Mucosa of stomach (tissue), 1 donor: ENCODE data around the gene CHRM4.
"Not testable (repeated sequence)": the region's sequence is repeated elsewhere in the genome, so short reads cannot be mapped to it uniquely, and the experiment has no call there.

Experiments
- H3K27me3 ChIP-seq: one replicate; pipeline ENCODE4 v1.7.0; 2013; ENCODE audit warnings: mild to moderate bottlenecking, low read length; ENCODE audit not compliant: control insufficient read depth, insufficient read depth
- H3K36me3 ChIP-seq: one replicate; pipeline ENCODE4 v1.7.0; 2013; ENCODE audit warnings: low read length; ENCODE audit not compliant: control insufficient read depth, insufficient read depth
- H3K4me1 ChIP-seq: one replicate; pipeline ENCODE4 v1.7.0; 2013; ENCODE audit warnings: mild to moderate bottlenecking, low read length; ENCODE audit not compliant: control insufficient read depth, insufficient read depth
- H3K4me3 ChIP-seq: one replicate; pipeline ENCODE4 v1.7.0; 2013; ENCODE audit warnings: low read length
- H3K9ac ChIP-seq: one replicate; pipeline ENCODE4 v1.7.0; 2013; ENCODE audit warnings: mild to moderate bottlenecking, low read length, moderate library complexity
- H3K9me3 ChIP-seq: one replicate; pipeline ENCODE4 v1.7.0; 2013; ENCODE audit warnings: mild to moderate bottlenecking, low read length, moderate library complexity; ENCODE audit not compliant: control insufficient read depth
- donor health status: Pancreatic carcinoma.

CHRM4 gene

DNA sequence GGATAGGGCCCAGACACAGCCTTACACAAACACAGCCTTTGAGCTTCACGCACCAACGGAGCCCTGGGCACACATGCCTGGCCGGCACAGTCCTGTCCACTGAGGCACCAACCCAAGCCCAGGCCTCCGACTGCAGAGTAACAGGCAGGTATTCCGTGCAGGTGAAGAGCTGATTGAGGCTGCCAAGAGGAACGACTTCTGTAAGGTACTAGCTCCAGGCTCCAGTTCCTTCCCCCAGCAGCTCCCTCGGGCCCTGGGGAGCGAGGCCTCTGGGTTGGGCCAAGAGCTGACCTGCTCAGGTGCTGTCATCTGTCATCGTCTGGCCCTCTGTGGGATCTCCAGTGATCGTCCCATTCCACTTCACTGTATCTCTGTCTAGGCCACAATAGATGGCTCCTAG lies 13.3 kb downstream of the CHRM4 start:
- Histone ChIP-seq H3K4me3 (no peak overlapping the region), H3K9me3 (no peaks in the 10 kb centered on the region), H3K27me3 (peaks cover 16% of the 10 kb centered on the region), H3K4me1 (peaks cover 16% of the 10 kb centered on the region), H3K9ac (no peak overlapping the region), H3K36me3 (no peaks in the 10 kb centered on the region)

DNA sequence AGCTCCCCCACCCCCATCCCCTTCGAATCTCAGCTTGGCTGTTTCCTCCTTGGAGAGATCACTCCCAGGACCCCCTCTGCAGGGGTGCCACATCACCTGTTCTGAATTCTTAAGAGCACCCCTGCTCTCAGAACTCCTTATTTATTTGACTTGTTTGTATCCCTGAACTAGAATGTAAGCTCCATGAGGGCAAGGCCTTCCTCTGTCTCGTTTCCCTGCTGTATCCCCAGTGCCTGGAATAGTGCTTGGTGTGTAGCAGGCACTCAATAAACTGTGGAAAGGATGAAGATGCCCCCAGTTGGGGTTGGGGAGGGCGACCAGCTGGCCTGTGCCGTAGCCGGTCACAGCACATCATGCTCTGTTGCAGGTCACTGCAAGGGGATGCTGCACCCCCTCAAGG lies 13.7 kb downstream of the CHRM4 start:
- peaks cover 12% of the 10 kb centered on the region for H3K27me3 ChIP-seq
- peaks cover 11% of the 10 kb centered on the region for H3K4me1 ChIP-seq
- no peaks in the 10 kb centered on the region for H3K36me3 ChIP-seq
- H3K9me3 ChIP-seq = no peaks in the 10 kb centered on the region
- H3K9ac ChIP-seq = no peak overlapping the region
- H3K4me3 ChIP-seq = no peak overlapping the region

DNA sequence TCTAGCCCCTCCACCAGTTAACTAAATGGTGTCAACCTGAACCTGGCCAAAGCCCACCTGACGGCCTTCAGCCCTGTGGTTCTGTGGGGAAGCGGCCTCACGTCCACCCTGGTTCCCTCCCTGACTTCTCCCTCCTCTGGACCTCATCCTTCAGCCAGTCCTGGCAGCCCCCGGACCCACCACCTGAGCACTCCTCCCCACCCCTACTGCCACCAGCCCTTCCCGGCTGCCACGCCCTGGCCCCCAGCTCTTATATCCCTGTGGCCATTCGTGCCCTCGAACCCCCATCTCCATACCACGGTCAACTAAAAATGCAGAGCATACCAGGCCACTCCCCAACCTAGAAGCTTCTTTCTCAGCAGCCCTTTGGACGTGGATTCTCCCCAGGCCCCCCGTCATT lies 14.3 kb downstream of the CHRM4 start:
- H3K9ac ChIP-seq = no peak overlapping the region
- H3K9me3 ChIP-seq = no peaks in the 10 kb centered on the region
- H3K27me3 ChIP-seq = peaks cover 7% of the 10 kb centered on the region
- H3K4me3 ChIP-seq = no peak overlapping the region
- no peaks in the 10 kb centered on the region for H3K36me3 ChIP-seq
- peaks cover 6% of the 10 kb centered on the region for H3K4me1 ChIP-seq

DNA sequence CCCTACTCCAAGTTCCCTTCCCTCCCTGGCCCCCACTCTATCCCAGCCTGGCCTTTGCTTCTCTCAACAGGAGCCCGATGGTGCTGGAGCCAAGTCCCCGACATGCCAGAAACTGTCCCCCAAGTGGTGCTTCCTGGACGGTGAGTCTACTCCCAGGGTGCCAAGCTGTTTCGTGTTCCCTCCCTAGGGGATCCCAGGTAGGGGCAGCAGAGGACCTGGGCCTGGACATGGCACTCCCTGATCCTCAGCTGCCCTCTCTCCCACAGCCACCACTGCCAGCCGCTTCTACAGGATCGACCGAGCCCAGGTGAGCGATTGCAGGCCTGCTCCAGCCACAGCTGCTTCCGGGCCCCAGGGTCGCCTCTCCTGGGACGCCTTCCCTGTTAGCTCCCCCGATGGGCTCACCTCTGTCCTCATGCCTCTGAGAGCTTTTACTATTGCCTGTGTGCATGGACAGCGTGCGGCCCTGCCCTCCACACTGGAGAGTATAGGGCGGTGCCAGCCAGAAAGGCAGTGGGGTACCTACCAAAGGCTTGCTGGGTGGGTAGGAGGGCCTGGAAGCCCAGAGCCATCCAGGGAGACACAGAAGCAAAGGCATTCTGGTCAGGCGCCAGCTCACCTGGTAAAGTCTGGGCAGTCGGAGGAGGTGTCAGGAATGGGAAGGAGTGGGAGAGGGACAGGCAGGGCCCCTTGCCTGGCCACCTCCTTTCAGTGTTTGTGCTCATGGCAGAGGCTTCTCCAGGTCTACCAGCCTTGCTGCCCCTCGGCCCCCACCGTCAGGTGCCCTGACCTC lies 15.1 kb downstream of the CHRM4 start:
- Histone ChIP-seq H3K9me3 (no peaks in the 10 kb centered on the region), H3K4me3 (no peak overlapping the region), H3K4me1 (no peaks in the 10 kb centered on the region), H3K27me3 (no peaks in the 10 kb centered on the region), H3K36me3 (no peaks in the 10 kb centered on the region), H3K9ac (no peak overlapping the region)

DNA sequence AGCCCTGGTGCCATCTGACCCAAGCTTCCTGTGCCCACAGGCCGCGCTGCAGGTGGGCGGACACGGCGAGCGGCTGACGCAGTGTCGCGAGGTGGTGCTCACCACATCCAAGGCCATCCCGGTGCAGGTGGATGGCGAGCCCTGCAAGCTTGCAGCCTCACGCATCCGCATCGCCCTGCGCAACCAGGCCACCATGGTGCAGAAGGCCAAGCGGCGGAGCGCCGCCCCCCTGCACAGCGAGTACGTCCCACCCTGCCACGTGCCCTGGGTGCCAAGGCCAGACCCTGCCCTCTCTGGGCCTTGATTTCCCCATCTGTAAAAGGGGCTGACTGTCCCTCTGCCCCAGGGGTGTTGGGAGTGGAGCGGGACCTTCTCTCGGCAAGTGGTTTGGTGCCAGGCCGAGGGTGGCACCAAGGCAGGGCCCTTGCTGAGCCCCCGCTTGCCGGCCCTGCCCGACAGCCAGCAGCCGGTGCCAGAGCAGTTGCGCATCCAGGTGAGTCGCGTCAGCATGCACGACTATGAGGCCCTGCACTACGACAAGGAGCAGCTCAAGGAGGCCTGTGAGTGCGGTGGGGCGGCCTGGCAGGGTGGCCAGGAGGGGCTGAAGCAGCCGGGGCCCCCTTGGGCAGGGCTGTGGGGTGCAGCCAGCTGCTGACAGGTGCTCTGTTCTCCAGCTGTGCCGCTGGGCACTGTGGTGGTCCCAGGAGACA lies 16.0 kb downstream of the CHRM4 start:
- Histone ChIP-seq H3K9ac (no peak overlapping the region), H3K4me1 (no peaks in the 10 kb centered on the region), H3K36me3 (no peaks in the 10 kb centered on the region), H3K27me3 (no peaks in the 10 kb centered on the region), H3K4me3 (no peak overlapping the region), H3K9me3 (no peaks in the 10 kb centered on the region)

DNA sequence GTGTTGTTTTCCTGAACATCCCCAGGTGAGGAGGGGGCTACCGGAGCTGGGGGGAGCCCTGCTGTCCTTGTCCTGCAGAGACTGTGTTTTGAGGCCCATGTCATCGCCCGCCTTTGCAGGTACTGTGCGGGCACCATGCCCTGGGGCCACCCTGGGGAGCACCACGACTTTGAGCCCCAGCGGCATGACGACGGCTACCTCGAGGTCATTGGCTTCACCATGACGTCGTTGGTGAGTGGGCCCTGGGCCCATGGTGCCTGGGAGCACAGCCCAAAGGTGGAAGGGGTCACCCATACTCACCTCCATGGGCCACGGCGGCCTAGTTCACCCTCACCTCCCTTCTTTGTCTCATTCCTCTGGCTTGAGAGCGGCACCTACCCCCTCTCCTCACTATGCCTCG lies 16.8 kb downstream of the CHRM4 start:
- no peaks in the 10 kb centered on the region for H3K9me3 ChIP-seq
- H3K4me1 ChIP-seq = no peaks in the 10 kb centered on the region
- no peak overlapping the region for H3K9ac ChIP-seq
- no peaks in the 10 kb centered on the region for H3K27me3 ChIP-seq
- H3K36me3 ChIP-seq = no peaks in the 10 kb centered on the region
- no peak overlapping the region for H3K4me3 ChIP-seq

DNA sequence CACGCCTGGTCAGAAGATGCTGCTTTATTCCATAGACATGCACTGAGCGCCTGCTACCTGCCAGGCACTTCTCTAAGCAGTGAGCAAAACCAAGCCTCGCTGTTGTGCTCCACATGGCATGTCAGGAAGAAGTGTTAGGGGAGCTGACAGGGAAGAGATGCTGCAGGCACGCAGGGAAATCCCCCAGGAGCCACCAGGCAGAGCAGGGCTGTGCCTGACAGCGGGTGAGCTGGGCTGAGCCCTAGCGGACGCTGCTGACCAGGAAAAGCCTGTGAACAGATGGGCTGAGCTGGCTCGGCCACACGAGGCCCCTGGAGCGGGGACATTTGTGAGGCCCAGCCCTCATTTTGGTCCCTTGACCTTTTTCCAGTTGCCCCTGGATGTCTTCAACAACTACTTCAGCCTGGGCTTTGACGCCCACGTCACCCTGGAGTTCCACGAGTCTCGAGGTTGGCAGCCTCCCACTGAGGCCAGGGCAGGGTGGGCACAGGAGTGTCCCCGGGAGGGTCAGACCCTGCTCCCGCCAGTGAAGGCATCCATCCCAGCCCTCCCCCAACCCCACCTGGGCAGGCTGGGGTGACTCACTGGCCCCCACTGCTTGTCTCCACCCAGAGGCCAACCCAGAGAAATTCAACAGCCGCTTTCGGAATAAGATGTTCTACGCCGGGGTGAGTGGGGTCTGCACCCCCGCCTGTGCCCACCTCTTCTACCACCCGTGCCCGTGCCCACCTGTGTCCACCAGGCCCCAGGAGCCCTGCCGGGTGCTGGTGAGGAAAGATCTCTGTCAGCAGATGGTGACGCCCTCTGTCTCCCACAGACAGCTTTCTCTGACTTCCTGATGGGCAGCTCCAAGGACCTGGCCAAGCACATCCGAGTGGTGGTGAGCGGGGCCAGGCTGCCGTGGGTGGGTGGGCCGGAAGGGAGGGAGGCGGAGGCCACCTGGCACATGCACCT lies 17.5 kb downstream of the CHRM4 start:
- no peaks in the 10 kb centered on the region for H3K4me1 ChIP-seq
- no peak overlapping the region for H3K4me3 ChIP-seq
- H3K9ac ChIP-seq = no peak overlapping the region
- H3K36me3 ChIP-seq = no peaks in the 10 kb centered on the region
- no peaks in the 10 kb centered on the region for H3K9me3 ChIP-seq
- H3K27me3 ChIP-seq = no peaks in the 10 kb centered on the region

DNA sequence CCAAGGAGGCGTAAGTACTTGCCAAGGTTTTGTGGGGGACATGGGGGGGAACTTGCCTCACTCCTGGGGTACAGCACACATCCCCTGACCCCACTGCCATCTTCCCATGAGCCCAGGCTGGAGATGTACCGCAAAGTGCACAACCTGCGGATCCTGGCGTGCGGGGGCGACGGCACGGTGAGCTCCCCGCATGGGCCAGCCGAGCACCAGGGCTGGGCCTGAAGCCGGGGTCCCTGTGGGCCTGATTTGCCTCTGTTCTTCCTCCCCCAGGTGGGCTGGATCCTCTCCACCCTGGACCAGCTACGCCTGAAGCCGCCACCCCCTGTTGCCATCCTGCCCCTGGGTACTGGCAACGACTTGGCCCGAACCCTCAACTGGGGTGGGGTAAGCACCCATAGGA lies 19.1 kb downstream of the CHRM4 start:
- H3K36me3 ChIP-seq, H3K27me3 ChIP-seq, H3K4me3 ChIP-seq, H3K9me3 ChIP-seq, H3K4me1 ChIP-seq, H3K9ac ChIP-seq: not testable (repeated sequence)

DNA sequence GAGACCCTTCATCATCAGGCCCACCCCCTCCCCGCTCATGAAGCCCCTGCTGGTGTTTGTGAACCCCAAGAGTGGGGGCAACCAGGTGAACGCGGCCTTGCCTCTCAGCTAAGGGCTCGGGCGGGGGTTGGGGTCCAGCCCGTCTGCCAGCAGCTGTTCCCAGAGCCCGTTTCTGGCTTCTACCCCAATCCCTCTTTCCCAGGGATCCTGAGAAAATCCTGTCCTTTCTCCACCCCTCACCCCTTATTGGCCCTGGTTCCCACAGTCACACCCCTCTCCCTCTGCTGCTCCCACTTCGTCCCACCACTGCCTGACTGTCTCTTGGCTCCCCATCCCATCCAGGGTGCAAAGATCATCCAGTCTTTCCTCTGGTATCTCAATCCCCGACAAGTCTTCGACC lies 19.5 kb downstream of the CHRM4 start:
- Histone ChIP-seq H3K4me1 (peaks cover 8% of the 10 kb centered on the region), H3K36me3 (peaks cover 6% of the 10 kb centered on the region), H3K9me3 (no peaks in the 10 kb centered on the region), H3K4me3 (no peak overlapping the region), H3K9ac (no peak overlapping the region), H3K27me3 (no peaks in the 10 kb centered on the region)

DNA sequence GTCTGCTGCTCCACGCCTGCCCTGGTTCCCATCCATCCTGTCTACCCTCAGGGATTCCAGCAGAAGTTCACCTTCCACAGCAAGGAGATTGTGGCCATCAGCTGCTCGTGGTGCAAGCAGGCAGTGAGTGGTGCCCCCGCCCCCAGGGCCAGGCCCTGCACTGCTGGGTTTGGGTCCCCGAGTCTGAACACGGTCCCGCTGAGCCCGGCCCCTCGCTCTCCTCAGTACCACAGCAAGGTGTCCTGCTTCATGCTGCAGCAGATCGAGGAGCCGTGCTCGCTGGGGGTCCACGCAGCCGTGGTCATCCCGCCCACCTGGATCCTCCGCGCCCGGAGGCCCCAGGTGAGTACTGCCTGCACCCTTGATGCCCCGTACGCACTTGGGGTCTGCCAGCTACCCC lies 20.3 kb downstream of the CHRM4 start:
- H3K9ac ChIP-seq, H3K27me3 ChIP-seq, H3K9me3 ChIP-seq, H3K4me3 ChIP-seq, H3K4me1 ChIP-seq, H3K36me3 ChIP-seq: not testable (repeated sequence)

DNA sequence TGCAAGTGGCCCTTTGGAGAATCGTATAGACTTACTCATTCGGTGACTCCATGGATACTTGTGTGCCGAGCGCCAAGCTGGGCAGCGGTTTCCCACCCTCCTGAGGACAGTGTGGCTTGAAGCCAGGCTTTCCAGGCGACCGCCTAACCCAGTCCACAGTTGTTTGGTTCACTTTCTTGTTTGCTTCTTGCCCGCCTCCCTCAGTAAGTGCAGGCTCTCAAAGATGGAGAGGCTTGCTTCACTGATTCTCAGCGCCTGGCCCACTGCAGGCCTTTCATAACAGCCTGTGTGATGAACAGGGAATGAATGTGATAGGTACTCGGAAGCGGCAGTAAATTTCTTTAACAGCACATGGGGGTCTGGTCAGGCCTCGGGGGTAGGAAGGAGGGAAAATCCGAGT lies 21.3 kb downstream of the CHRM4 start:
- no peaks in the 10 kb centered on the region for H3K9me3 ChIP-seq

More for the DNA sequence above, 21.3 kb downstream of the CHRM4 start:
- Histone ChIP-seq H3K4me1 (peaks cover 10% of the 10 kb centered on the region), H3K27me3 (no peaks in the 10 kb centered on the region), H3K9ac (no peak overlapping the region), H3K36me3 (peaks cover 6% of the 10 kb centered on the region), H3K4me3 (no peak overlapping the region)
